Stimulated activated CD8-positive, alpha-beta memory T cell treated with anti-CD3 and anti-CD28 coated beads, Interleukin-7, amount 100 ng/mL, for 1 hour (primary cell): Measurements from ENCODE around the gene MAD1L1.
"Not testable (repeated sequence)": the region's sequence is repeated elsewhere in the genome, so short reads cannot be mapped to it uniquely, and the experiment has no call there.

ENCODE experiments used
- DNase-seq, 2 donors: peaks; one replicate each; pipeline ENCODE4 v3.0.0-alpha.2; 2020; ENCODE audit warnings: low read depth in 2 of 2

Gene MAD1L1

DNA sequence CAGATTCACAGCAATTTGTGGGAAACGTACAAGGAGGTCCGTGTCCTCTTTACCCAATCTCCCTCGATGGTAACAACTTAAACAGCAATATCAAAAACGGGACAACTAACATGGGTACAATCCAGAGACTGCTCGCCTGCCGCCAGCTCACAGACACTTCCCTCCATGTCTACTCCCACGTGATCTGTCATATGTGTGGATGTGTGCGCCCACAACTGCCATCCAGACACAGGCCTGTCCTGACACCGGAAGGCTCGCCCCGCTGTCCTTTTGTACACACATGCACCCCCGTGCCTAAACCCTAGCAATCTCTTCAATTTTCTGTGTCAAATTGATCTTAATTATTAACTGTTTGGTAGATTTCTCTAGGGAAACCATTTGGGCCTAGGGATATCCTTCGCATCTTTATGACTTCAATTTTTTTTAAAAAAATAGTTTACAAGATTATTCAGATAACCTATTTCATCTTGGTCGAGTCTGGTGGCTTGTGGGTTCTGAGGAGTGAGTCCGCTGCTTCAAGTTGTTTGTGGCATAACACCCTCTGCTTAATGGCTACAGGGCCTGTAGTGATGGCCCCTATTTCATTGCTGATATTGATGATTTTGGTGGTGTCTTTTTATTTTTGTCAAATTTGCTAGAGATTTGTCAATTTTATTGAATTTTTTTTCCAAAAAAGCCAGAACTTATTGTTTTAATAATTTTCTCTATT is 260.6 kb downstream of the MAD1L1 start:
- no peak for DNase-seq

DNA sequence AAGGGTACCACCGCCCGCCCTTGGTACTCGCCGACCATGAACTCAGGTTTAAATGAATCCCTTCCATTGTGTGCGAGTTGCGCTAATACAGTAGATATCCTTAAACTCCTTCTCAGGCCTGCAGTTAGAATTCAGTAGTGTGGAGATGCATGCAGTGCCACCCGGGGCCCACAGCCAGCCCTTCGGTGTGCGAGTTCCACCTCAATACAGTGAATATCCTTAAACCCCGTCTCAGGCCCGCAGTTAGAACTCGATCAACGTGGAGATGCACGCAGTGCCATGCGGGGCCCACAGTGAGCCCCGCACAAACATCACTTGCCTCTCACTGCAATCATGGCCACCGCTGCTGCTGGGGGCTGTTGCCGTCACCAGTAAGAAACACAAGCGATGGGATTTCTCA is 261.9 kb downstream of the MAD1L1 start:
- no peak for DNase-seq

- not testable (repeated sequence) for DNase-seq
Observed at GRCh38 chr7:1970285-1970660, 262.5 kb downstream of the MAD1L1 start.

DNA sequence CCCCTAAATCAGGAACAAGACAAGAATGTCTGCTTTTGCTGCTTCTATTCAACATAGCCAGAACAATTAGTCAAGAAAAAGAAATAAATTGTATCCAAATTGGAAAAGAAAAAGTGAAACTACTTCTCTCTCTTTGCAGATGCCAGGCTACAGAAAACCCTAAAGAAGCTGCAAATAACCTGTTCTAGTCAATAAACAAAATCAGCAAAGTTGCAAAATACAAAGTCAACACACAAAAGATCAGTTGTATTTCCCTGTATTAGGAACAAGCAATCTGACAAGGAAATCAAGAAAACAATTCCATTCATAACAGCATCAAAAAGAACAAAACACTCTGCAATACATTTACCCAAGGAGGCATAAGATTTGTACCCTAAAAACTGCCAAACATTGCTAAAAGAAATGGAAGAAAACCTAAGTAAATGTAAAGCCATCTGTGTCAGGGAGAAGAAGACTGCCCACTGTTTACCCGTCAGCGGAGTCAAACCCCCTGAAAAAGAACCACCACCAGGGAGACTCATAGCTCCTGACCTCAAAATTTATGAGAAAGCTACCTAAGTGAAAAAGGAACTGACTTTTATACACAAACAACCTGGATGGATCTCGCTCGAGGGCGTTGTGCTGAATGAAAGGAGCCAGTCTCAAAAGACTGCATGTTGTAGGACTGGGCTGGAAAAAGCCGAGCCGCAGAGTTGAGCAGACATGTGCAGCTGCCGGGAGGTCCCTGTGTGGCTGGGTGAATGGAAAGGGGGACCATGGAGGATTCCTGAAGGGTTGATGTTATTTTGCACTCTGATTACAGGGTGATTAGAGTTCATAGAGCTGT is 263.1 kb downstream of the MAD1L1 start:
- no peak for DNase-seq

DNA sequence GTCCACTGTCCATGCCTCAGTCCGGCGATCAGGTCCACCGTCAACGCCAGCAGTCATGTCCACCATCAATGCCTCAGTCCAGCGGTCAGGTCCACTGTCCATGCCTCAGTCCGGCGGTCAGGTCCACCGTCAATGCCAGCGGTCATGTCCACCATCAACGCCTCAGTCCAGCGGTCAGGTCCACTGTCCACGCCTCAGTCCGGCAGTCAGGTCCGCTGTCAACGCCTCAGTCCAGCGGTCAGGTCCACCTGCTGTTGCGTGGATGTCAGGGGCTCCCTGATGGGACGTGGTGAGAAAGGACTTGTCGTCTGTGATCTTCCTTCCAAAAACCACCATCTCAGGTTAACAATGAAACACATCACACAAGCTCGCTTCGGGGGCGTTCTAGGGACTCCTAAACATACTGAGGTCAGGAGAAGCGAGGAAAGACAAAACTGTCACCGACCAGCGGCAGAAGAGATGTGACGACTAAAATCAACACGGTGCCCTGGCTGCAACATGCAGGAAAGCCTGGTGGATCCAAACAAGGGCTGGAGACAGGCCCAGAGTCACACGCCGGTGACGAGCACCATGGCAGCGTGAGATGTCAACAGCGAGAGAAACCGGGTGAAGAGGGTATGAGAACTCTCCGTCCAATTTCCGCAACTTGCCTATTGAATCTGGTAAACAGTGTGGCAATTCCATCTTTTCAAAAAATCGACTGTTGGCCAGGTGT is 264.2 kb downstream of the MAD1L1 start:
- DNase-seq = no peak

GRCh38 chr7:1967512-1968396 is 265.0 kb downstream of the MAD1L1 start:
- DNase-seq = no peak

GRCh38 chr7:1966631-1967200 is 266.0 kb downstream of the MAD1L1 start:
- DNase-seq = no peak

DNA sequence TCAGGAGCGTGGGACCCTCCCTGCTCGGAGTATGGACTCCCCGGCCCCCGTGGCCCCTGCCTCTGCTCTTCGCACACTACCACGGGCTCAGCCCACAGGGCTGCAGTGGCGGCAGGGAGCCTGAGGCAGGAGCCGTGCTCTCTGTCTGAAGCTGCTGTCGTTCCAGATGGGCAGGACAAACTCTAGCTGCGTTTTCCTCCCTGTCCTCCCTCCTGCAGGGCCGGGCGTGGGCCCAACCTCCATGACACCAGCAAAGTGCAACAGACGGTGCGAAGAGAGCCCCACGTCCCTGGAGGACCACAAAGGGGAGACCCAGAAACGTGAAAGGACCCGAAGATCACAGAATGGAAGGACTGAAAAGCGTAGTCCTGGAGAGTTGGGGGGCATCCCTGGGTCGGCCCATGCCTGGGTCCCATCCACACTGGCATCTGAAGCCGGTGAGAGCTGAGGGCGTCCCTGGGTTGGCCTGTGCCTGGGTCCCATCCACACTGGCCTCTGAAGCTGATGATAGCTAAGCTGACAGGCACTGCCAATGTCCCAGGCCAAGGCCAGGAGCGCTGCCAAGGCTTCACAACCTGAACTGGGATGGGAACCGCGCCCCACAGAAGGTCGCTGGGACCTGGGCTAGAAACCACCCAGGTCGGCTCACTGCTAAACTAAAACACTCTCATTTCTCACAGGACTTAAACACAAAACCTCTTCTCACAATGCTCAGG is 267.0 kb downstream of the MAD1L1 start:
- DNase-seq = no peak

DNA sequence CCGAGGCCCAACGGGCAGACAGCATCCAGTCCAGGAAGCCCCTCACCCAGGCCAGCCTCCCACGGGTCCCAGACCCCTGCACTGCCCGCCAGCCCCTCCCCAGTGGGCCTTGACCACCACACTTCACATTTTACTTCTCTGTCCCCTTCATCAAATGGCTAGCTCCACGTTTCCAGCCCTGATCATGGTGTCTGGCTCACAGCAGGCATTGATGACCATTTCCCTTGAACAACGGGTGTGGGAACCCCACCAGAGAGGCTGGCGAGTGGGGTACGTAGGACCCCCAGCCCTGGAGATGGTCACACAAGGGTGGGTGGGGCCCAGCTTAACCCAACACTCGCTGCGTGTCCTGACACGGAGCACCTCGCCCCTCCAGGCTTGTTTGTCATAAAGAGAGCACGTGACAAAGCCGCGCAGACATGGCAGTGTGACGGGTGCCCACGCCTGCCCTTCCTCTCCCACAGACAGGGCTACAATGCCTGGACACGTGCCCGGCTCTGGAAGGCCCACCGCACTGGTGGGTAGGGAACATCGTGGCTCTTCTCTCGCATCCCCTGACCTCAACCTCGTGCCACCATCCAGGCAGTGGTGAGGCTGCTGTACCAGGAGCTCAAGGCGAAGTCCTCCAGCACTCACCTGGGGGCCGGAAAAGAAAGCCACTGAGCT is 267.7 kb downstream of the MAD1L1 start:
- no peak for DNase-seq

DNA sequence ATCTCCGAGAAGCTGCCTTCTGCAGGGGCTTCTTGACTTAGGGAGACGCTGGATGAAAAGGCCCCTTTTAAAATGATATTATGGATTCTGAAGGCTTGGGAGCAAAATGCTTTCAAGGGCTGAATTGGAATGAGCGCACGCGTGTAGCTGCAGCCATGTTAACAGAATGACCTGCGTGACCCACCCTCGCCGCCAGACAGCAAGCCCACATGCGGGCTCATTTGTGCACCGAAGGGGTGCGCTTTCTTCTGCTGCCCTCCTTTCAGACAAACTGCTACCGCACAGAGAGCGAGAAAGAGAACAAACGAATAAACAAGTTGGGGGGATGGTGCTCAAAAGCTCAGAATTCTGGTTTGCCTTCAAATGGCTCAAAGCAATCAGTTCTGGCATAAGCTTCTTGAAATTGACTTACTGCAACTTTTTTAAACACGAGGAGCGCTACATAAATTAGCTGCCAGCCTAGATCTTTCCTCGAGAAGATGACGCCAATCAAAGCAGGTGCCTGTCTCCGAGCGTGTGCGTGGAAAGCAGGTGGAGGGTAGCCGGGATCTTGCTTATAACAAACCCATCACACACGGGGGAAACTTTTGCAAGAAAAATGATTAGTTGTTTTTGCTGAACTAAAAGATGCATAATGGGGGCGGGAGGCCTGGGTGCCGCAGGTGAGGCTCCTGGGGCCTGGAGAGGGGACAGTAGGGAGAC is 268.4 kb downstream of the MAD1L1 start:
- DNase-seq = no peak

- DNase-seq = no peak
Observed at GRCh38 chr7:1963575-1963974, 269.2 kb downstream of the MAD1L1 start.

GRCh38 chr7:1961701-1962276 is 271.0 kb downstream of the MAD1L1 start:
- peak in 1 of 2 donors; percentile 36 for DNase-seq

- DNase-seq = no peak
Observed at GRCh38 chr7:1959305-1959704, 273.4 kb downstream of the MAD1L1 start.

GRCh38 chr7:1957471-1958225 is 275.1 kb downstream of the MAD1L1 start:
- no peak for DNase-seq

DNA sequence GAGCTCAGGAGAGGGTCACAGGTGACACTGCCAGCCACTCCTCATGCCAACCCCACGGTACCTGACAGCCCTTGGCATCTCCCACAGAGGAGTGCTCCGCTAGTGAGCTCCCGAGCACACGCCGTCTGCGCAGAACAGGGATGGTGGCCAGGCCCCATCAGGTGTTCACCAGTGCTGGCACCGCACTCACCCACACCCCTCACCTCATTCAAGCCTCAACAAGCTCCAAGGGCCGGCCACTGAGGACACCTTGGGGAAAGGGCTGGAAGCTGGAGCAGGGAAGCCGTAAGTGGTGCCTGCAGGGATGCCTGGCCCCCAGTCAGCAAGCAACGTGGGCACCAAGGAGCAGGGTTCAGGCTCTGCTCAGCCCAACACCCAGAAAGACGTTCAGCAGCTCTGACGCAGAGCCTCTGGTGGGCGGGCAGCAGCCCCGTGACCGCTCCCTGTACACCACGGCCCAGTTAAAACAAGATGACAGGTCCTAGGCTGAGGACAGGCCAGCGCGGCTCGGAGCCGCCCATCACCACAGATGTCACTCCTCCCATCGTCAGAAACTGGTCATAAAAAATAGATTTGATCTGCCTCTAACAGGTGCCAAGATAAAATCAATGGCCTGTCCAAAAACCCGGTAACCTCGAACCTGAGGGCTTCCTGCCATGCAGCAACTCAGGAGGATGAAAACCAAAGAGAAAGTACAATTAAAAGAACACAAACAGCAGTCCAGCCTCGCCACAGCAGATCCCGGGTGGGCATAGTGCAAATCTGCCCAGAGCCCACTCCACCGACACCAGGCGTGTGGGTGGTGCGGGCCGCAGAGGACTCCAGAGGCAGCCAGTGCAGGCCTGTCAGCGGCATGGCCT is 275.9 kb downstream of the MAD1L1 start:
- no peak for DNase-seq

DNA sequence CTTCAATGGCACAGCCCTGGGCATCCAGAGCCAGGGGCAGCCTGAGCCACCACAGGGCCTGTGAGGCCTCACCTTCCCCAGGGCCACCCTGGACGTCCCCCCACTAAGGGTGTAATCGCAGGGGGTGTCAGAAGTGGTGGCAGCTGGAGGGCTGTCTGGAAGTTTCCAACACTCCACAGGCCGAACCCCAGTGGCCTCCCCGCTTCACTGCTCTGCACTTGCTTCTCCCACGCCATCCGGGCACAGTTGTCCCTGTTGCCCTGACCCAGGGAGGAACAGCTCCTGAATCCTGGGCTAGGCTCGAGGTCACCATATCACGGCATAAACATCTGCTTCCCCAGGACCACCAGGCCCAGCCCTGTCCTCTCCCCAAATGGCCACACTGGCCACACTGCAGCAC is 276.6 kb downstream of the MAD1L1 start:
- no peak for DNase-seq

DNA sequence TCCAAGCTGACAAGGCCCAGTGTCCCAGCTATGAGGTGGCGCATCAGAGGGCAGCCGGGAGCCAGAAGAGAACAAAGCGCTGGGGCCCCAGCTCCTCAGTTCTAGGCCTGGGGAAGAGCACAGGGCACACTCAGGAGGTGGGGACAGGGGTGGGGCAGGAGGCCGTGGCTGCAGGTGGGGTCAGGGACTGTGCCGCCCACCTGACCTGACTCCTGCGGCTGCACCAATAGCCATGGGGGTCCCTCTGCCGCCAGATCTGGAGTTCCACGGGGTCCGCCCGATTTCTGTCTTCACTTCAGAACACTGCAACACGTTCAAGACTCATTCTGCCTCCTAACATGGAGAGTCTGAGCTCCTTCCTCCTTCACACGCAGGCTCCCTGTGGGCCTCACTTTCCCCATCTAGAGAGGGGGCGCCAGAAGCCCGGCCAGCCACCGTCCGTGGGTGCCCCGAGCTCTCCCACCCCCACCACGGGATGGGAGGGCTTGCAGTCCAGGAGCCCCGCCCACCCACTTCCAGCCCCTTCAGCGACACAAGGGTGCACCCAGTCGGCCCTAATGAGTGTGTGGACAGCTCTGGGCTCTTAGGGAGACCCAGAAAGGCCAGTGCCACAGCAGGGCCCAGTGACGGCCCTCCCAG is 278.3 kb downstream of the MAD1L1 start:
- DNase-seq = no peak
